ENCODE measurements around the gene RPP25. TPM values are rescaled to one million over a fixed set of nuclear protein-coding genes. Genes with fewer than 3 reads are reported as not detected.

RPP25 gene
- total RNA-seq, 1 donor from 2014 or later: 4.3 TPM

DNA sequence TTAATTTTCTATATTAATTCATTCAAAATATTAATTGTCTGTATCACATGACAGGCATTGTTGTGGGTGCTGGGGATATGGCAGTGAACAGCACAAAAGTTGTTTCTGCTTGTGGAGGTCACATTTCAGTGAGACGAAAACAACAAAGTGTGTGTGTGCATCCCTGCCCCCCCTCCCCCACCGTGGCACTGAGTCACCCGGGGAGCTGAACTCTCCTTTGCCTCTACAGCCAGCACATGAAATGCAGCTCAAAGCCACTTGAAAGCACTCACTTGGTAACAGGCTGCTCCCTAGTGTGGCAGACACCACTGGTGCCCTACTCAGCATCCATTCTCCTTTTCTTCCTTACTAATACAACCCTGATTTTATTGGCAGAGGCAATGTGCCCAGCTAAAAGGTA, 21.9 kb upstream of the RPP25 start:
- TF ChIP-seq, protein P1, sequence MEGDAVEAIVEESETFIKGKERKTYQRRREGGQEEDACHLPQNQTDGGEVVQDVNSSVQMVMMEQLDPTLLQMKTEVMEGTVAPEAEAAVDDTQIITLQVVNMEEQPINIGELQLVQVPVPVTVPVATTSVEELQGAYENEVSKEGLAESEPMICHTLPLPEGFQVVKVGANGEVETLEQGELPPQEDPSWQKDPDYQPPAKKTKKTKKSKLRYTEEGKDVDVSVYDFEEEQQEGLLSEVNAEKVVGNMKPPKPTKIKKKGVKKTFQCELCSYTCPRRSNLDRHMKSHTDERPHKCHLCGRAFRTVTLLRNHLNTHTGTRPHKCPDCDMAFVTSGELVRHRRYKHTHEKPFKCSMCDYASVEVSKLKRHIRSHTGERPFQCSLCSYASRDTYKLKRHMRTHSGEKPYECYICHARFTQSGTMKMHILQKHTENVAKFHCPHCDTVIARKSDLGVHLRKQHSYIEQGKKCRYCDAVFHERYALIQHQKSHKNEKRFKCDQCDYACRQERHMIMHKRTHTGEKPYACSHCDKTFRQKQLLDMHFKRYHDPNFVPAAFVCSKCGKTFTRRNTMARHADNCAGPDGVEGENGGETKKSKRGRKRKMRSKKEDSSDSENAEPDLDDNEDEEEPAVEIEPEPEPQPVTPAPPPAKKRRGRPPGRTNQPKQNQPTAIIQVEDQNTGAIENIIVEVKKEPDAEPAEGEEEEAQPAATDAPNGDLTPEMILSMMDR (IDR thresholded peaks at IDR 0.05): no peak
- ChIA-PET POLR2A (interaction anchor here (0.7 kb wide), 1 partner anchor 359 kb away, joined by 8 read pairs; no protein-coding TSS in a partner anchor), CTCF (no interaction called here)
- Mint-ChIP-seq H3K27me3 (peaks cover 24% of the 10 kb centered on the region), H3K9me3 (no peaks in the 10 kb centered on the region), H3K36me3 (ENCODE audit: low read depth) (no peaks in the 10 kb centered on the region), H3K27ac (no peak overlapping the region), H3K4me3 (no peak overlapping the region), H3K4me1 (no peaks in the 10 kb centered on the region)
- no peak for DNase-seq
- intact Hi-C loops (cut with micrococcal nuclease): no loop called here
- no peak for ATAC-seq (ENCODE audit: low read depth)

DNA sequence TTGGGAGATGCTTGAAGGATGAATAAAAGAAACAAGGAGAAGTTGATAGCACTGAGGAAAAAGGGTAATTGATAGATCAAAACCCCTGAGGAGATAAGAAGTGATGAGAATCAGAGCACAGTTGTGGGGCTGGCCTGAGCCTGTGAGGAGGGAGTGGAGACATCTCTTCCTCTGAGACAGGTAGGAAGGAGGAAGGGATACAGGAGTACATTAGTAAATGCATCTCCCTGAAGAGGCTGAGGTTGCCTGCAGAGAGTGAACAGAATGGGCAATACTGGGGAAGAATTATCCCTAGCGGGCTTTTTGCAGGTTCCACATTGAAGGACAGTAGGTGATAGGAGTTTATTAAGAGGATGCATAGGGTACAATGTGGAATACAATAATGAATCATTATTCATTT, 21.5 kb upstream of the RPP25 start:
- peaks cover 26% of the 10 kb centered on the region for H3K27me3 Mint-ChIP-seq
- no peak for DNase-seq
- intact Hi-C loops (cut with micrococcal nuclease): no loop called here
- no peaks in the 10 kb centered on the region for H3K4me1 Mint-ChIP-seq
- ATAC-seq (ENCODE audit: low read depth): no peak
- TF ChIP-seq, protein P1 (IDR thresholded peaks at IDR 0.05): no peak
- POLR2A ChIA-PET: no interaction called here
- no peak overlapping the region for H3K4me3 Mint-ChIP-seq
- CTCF ChIA-PET: no interaction called here
- no peak overlapping the region for H3K27ac Mint-ChIP-seq
- H3K36me3 Mint-ChIP-seq (ENCODE audit: low read depth): no peaks in the 10 kb centered on the region
- H3K9me3 Mint-ChIP-seq: no peaks in the 10 kb centered on the region

DNA sequence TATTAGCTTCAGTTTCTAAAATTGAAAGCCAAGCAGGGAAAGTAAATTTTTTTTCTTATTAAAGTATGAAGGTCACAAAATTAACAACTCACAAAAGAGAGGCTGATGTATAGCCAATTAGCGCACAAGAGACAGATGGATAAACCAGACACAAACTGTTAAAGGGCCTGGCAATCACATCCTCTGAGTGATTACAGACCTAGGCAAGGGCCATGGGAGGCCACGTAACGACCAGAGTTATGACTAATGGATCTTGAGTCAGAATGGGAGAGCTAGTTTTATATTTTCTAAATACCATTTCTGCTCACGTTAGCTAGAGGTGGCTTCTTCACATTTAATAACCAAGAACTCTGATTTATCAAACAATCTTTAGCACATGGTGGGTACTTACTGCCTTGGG, 21.0 kb upstream of the RPP25 start:
- Mint-ChIP-seq H3K4me1 (no peaks in the 10 kb centered on the region), H3K27me3 (peaks cover 31% of the 10 kb centered on the region), H3K4me3 (no peak overlapping the region), H3K27ac (no peak overlapping the region), H3K9me3 (no peaks in the 10 kb centered on the region), H3K36me3 (ENCODE audit: low read depth) (no peaks in the 10 kb centered on the region)
- no peak for DNase-seq
- POLR2A ChIA-PET: no interaction called here
- ATAC-seq (ENCODE audit: low read depth): no peak
- TF ChIP-seq, protein P1 (IDR thresholded peaks at IDR 0.05): no peak
- intact Hi-C loops (cut with micrococcal nuclease): no loop called here
- CTCF ChIA-PET: no interaction called here

DNA sequence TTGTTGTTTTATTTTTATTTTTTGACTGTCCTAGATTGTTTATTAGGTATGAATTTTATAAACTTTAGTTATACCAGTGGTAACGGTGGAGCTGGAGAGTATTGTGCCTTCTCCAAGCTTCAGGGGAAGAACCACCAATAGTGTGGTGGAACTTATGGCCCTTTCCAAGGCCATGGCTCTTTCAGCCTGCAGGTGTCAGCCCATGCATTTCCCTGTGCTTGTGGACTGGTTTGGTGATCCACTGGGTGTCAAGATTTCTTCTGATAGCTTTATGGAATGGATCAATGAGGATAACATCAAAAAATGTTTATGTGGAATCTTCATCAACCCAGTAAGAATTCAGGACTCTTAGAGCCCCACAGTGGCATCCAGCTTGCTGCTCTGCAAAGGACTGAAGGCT, 19.6 kb upstream of the RPP25 start:
- Mint-ChIP-seq H3K9me3 (no peaks in the 10 kb centered on the region), H3K4me1 (no peaks in the 10 kb centered on the region), H3K27ac (no peak overlapping the region), H3K4me3 (no peak overlapping the region), H3K36me3 (ENCODE audit: low read depth) (no peaks in the 10 kb centered on the region), H3K27me3 (peaks cover 29% of the 10 kb centered on the region)
- CTCF ChIA-PET: no interaction called here
- intact Hi-C loops (cut with micrococcal nuclease): no loop called here
- POLR2A ChIA-PET: no interaction called here
- ATAC-seq (ENCODE audit: low read depth): no peak
- no peak for DNase-seq
- TF ChIP-seq, protein P1 (IDR thresholded peaks at IDR 0.05): no peak

DNA sequence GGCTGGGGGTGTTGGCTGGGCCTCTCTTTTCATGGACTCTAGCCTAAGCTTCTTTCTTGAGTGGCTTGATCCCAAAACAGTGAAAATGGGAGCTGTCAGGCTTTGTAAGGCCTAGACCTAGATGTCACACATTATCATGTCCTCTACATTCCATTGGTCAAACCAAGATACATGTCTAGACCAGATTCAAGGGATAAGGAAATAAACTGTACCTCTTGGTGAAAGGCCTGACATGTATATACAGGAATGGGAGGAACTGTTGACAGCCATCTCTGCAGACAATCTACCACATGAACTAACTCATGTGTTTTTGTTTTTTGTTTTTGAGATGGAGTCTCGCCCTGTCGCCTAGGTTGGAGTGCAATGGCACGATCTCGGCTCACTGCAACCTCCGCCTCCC, 11.1 kb upstream of the RPP25 start:
- no peaks in the 10 kb centered on the region for H3K36me3 Mint-ChIP-seq (ENCODE audit: low read depth)
- no peak overlapping the region for H3K27ac Mint-ChIP-seq
- TF ChIP-seq, protein P1 (IDR thresholded peaks at IDR 0.05): no peak
- DNase-seq (no peak), ATAC-seq (ENCODE audit: low read depth) (no peak)
- CTCF ChIA-PET: no interaction called here
- peaks cover under 1% of the 10 kb centered on the region for H3K27me3 Mint-ChIP-seq
- intact Hi-C loops (cut with micrococcal nuclease): no loop called here
- no peak overlapping the region for H3K4me3 Mint-ChIP-seq
- peaks cover 2% of the 10 kb centered on the region for H3K4me1 Mint-ChIP-seq
- POLR2A ChIA-PET: no interaction called here
- H3K9me3 Mint-ChIP-seq: no peaks in the 10 kb centered on the region
